ENCODE data around the gene TREM2. TPM values are rescaled to one million over a fixed set of nuclear protein-coding genes. Genes with fewer than 3 reads are reported as not detected.

TREM2 gene
- total RNA-seq, 6 experiments from 2014 or later, result not detected

DNA sequence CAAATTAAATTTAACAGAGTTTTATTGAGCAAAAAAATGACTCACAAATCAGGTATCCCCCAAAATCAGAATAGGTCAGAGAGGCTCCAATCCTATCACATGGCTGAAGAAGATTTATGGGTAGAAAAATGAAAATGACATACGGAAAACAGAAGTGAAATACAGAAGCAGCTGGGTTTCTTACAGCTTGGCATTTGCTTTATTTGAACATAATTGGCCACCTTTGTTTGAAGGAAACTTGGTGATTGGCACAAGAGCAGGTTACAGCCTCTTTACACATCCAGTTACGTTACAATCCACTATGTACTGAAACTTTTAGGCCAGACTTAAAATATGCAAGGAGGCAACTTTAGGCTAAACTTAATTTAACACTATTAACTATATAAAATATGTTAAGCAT, 11.7 kb upstream of the TREM2 start:
- no peak for DNase-seq
- TF ChIP-seq, protein P1, sequence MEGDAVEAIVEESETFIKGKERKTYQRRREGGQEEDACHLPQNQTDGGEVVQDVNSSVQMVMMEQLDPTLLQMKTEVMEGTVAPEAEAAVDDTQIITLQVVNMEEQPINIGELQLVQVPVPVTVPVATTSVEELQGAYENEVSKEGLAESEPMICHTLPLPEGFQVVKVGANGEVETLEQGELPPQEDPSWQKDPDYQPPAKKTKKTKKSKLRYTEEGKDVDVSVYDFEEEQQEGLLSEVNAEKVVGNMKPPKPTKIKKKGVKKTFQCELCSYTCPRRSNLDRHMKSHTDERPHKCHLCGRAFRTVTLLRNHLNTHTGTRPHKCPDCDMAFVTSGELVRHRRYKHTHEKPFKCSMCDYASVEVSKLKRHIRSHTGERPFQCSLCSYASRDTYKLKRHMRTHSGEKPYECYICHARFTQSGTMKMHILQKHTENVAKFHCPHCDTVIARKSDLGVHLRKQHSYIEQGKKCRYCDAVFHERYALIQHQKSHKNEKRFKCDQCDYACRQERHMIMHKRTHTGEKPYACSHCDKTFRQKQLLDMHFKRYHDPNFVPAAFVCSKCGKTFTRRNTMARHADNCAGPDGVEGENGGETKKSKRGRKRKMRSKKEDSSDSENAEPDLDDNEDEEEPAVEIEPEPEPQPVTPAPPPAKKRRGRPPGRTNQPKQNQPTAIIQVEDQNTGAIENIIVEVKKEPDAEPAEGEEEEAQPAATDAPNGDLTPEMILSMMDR (IDR thresholded peaks at IDR 0.05), result no peak
- no peaks in the 10 kb centered on the region for H3K36me3 Mint-ChIP-seq (ENCODE audit: low read depth)
- no peak overlapping the region for H3K4me3 Mint-ChIP-seq
- H3K9me3 Mint-ChIP-seq, result no peaks in the 10 kb centered on the region
- H3K27ac Mint-ChIP-seq, result no peak overlapping the region
- H3K27me3 Mint-ChIP-seq (ENCODE audit: insufficient read depth), result peaks cover 16% of the 10 kb centered on the region
- no peaks in the 10 kb centered on the region for H3K4me1 Mint-ChIP-seq (ENCODE audit: low read depth)

DNA sequence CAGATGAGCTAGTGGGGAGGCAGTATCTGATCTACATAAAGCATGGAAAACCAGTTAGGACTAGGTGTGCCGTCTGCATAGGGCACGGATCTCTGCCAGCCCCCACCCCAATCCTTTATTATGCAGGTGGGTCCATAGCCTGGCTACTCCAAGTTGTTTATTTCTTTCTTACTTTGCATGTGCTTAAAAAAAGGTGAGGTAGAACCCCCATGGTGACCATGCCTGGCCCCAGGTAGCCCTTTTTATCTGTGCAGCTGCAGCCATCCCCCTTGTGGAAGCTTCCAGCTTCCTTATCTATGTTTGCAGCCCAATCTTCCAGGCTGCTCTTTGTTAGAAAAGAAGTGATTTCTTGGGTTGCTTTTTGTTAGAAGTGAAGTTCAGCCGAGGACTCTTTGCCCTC, 9.0 kb upstream of the TREM2 start:
- no peaks in the 10 kb centered on the region for H3K4me1 Mint-ChIP-seq (ENCODE audit: low read depth)
- TF ChIP-seq, protein P1 (IDR thresholded peaks at IDR 0.05), result no peak
- no peak overlapping the region for H3K27ac Mint-ChIP-seq
- peaks cover 14% of the 10 kb centered on the region for H3K27me3 Mint-ChIP-seq (ENCODE audit: insufficient read depth)
- H3K4me3 Mint-ChIP-seq, result no peak overlapping the region
- no peaks in the 10 kb centered on the region for H3K36me3 Mint-ChIP-seq (ENCODE audit: low read depth)
- DNase-seq, result no peak
- no peaks in the 10 kb centered on the region for H3K9me3 Mint-ChIP-seq

DNA sequence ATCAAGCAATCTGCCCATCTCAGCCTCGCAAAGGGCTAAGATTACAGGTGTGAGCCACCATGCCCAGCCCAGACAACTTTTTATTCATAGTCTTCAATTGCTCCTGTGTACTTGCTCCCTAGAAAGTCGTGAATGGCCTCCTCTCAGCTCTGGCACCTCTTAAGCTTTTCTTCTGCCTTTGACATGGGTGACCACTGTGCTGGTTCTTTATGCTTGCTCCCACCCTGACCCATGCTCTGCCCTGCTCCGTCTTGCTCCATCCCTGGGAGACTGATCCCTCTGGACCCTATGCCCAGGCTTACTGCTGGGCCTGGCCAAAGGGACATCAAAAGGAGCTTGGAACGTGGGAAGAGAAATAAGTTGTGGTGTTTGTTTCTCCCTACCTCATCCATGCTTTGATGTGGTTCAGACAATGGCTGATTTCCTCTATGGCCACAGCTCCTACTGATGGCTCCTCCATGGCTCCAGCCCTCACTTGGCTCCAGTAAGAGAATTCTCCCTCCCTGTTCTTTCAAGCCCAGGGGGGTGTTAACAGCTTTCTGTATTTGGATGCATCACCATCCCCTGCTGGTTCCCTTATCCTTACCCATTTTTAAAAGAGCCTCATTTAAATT, 7.7 kb upstream of the TREM2 start:
- H3K27me3 Mint-ChIP-seq (ENCODE audit: insufficient read depth), result peaks cover 10% of the 10 kb centered on the region
- TF ChIP-seq, protein P1 (IDR thresholded peaks at IDR 0.05), result no peak
- H3K9me3 Mint-ChIP-seq, result no peaks in the 10 kb centered on the region
- no peaks in the 10 kb centered on the region for H3K4me1 Mint-ChIP-seq (ENCODE audit: low read depth)
- H3K36me3 Mint-ChIP-seq (ENCODE audit: low read depth), result no peaks in the 10 kb centered on the region
- DNase-seq, result no peak
- H3K4me3 Mint-ChIP-seq, result no peak overlapping the region
- no peak overlapping the region for H3K27ac Mint-ChIP-seq

DNA sequence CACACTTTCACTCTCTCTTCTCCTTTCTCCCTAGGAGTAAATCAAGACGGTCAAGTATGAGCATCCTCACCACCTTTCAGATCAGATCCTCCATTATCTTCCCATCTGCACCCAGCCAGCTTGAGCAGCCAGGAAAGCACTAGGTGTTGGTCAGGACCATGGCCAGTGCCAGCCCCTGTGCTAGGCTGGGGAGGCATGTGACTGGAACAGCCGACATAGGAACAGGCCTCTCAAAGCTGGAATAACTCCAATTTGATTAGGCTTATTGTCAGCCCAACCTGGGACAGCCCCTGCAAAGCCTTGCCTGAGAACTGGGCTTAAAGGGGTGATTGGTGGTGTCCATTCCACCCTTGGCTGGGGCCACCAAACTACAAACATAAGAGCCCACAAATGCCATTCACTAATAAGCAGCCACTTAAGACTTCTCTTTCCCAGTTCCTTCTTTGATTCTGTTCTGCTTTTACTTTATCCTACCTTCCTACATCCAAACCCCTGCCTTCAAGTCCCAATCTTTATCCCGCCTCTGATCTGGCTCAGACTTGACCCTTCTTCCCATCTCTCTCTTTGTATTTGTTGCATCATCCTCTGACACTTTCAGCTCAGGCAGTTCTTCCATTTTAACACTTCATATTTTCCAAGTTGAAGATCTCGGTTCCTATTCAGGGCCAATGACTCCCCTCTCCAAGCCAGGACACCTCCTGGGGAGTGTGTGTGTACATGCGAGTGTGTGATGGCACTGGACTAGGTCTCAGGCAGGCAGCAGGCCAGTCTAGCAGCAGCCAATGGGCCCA, 4.5 kb upstream of the TREM2 start:
- H3K27ac Mint-ChIP-seq, result no peak overlapping the region
- H3K9me3 Mint-ChIP-seq, result no peaks in the 10 kb centered on the region
- peaks cover 18% of the 10 kb centered on the region for H3K27me3 Mint-ChIP-seq (ENCODE audit: insufficient read depth)
- H3K4me3 Mint-ChIP-seq, result no peak overlapping the region
- DNase-seq, result no peak
- H3K4me1 Mint-ChIP-seq (ENCODE audit: low read depth), result no peaks in the 10 kb centered on the region
- H3K36me3 Mint-ChIP-seq (ENCODE audit: low read depth), result no peaks in the 10 kb centered on the region
- TF ChIP-seq, protein P1 (IDR thresholded peaks at IDR 0.05), result no peak

DNA sequence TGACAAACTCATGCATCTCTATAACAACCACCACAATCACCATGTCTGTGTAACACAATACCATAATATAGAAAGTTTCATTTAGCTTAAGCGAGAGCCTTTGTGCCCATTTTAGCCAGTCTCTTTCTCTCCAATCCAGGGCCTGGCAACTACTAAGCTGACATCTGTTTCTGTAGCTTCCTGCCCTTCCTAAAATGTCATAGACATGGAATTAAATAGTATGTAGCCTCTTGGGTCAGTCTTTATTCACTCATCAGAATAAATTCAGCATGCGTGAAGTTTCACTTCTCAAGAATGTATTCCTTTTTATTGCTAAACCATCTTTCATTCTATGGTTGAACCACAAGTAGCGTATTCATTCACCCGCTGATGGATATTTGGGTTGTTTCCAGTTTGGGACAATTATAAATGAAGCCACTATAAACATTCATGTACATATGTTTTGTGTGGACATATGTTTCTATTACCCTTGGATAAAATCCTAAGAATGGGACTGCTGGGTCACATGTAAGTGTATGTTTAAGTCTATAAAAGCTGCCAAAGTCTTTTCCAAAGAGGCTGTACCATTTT, 1.7 kb upstream of the TREM2 start:
- Mint-ChIP-seq H3K4me3 (no peak overlapping the region), H3K9me3 (no peaks in the 10 kb centered on the region), H3K27ac (no peak overlapping the region), H3K36me3 (ENCODE audit: low read depth) (no peaks in the 10 kb centered on the region), H3K4me1 (ENCODE audit: low read depth) (no peaks in the 10 kb centered on the region), H3K27me3 (ENCODE audit: insufficient read depth) (peaks cover 14% of the 10 kb centered on the region)
- DNase-seq, result no peak
- TF ChIP-seq, protein P1 (IDR thresholded peaks at IDR 0.05), result no peak

Measured in HFFc6 (cell line).